Fibroblast of skin of left biceps (primary cell): Measurements from ENCODE around the gene LRRN3.

ENCODE experiments used
- DNase-seq, 2 experiments: peaks; one replicate each; pipeline ENCODE4 v3.0.0-alpha.2; 2013; ENCODE audit warnings: low read depth in 2 of 2

Gene LRRN3

DNA sequence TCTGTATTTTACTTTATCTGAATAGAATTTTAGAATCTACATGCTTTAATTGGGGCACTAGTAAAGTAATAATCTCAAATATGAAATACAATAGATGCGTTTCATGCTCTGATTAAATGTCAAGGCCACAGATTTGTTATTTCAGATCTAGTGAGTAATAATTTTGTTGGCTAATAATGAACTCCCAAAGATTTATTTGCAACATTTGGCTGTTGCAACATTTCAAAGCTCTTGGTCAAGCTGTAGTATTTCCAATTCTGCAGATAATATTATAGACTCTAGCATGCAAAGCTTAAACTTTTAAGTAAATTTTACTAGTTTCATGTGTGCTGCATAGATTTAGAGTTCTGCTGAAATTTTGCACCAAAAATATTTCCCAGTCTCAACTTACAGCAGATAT lies 16.7 kb downstream of the LRRN3 start:
- no peak for DNase-seq

GRCh38 chr7:111108000-111108399 lies 17.1 kb downstream of the LRRN3 start:
- DNase-seq: no peak

GRCh38 chr7:111108496-111108895 lies 17.6 kb downstream of the LRRN3 start:
- DNase-seq: no peak

DNA sequence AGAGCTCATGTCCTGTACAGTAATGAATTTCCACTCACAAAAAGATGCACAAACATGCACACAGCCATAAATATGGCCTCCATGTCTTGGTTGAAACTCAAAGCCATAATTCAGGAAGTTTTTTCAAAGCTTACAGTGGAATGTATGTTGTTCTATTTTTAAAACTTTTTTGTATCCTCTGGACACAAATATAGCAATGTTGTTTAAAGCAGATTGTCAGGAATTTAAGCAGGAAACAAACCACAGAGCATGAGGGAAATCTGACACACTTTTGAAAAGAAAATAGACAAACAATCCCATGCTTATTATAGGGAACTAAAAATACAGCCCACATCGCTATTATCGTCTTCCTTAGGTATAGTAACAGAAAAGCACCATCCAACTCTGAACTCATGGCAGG lies 21.5 kb downstream of the LRRN3 start:
- DNase-seq: no peak

DNA sequence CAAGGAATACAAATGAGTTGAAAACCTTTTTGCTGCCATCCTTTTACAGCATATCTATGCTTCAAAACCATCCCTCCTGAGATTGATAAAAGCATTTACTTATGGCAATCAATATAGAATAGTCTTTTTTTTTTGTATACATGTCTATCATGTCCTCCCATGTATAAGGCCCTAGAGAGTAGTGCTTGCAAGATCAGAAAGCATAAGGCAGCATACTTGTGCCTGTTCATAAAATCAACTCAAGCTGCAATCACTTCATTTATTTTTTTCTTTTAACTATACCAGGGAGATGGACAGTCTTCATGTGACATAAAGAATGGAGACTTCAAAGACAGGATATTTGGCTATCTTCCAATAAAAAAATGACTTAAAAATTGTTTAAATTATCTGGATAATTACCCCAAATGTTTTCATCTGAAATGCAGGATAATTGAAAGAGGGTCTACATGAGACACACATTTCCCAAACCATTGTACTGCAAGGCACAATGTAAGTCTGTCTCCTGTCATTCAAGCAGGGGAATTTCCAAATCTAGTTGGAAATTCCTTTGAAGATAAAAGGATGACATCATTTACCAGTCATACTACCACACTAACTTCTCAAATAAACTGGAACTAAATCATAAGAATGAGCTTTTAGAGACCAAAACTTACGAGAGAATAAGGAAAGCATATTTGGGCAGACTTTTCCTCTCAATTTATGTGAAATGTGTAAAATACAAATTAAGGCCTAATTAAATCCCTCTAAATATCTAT lies 22.5 kb downstream of the LRRN3 start:
- no peak for DNase-seq

- no peak for DNase-seq
These were observed 25.0 kb downstream of the LRRN3 start for GRCh38 chr7:111115966-111116365.

GRCh38 chr7:111126987-111127386 lies 36.1 kb downstream of the LRRN3 start:
- DNase-seq: no peak

DNA sequence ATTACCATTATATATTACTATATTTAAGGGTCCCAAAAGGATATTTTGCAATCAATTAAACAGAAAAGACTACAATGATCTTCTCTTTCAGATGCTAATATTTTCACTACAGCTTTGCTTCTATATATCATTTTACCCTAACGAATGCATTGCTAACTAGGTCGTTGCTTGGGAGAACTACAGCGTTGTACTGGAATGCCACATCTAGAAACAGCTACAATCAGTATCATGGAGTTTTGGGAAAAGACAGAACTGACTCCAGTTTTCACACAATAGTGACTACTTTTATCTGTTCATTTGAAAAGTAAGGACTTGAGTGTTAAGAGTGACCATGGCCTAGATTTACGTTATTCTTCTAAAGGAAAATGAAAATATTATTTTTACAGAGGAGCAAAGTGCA lies 38.5 kb downstream of the LRRN3 start:
- no peak for DNase-seq

DNA sequence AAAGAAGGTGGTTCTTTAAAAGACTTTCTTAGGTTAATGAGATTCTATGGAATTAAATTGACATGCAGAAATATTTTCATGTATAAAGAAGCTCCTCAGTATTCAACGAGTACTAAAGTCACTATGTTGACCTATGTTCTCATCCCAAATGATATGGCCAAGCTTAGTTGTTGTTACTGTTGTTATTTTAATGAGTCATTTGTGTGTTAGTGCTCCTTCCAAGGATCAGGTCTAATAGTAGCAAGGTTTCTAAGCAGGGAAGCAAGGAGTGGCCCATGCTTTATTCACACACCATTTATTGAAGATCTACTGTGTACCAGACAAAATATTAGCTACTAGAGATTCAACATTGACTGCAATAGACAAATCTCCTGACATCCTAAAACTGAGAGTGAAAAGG lies 41.9 kb downstream of the LRRN3 start:
- DNase-seq: no peak

DNA sequence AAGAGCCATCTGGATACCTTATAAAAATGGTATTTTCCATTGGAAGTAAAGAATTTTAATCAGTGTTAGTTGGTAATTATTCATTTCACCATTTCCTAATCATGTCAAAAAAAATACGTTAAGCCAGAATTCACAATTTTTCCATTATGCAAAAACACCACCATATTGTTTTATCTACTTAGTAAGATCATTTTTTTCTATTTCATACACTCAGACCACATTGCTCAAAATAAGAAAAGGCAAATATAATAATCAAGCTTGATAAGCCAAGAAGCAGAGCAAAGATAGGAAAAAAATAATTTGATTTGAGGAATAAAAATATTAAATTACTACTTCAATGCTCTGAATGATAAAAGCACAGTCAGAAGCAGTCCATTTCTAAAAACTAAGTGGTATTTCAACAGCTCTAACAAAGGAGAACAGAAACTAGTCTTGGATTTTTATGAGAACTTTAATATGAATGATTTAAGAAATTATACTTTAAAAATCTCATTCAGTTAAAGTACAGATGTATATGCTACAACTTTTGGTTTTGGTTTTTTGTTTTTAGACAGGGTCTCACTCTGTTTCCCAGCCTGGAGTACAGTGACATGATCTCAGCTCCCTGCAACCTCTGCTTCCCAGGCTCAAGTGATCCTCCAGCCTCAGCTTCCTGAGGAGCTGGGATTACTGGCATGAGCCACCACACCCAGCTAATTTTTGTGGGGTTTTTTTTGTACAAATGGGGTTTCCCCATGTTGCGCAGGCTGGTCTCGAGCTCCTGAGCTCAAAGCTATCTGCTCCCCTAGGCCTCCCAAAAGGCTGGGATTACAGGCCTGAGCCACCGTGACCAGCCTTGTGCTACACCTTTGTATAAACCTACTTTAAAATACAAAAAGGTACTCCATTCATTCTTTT lies 46.6 kb downstream of the LRRN3 start:
- DNase-seq: no peak

DNA sequence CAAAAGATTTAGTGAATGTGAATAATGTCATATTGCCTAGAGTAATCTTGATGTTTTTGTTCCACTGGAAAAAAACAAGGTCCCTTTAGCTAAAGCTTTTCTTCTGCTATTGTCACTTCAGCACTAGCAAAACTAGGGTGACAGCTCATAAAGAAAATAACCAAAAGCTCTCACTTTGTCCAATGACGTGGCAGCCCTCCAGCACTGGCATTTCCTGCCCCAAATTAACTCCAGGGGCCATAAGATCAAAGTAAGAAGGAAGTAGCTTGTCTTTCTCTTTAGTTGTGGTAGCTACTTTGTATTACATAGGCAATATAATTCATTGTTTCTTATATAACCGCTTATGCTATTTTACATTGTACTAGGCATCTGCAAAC lies 47.3 kb downstream of the LRRN3 start:
- DNase-seq: no peak

GRCh38 chr7:111138586-111138985 lies 47.7 kb downstream of the LRRN3 start:
- no peak for DNase-seq

DNA sequence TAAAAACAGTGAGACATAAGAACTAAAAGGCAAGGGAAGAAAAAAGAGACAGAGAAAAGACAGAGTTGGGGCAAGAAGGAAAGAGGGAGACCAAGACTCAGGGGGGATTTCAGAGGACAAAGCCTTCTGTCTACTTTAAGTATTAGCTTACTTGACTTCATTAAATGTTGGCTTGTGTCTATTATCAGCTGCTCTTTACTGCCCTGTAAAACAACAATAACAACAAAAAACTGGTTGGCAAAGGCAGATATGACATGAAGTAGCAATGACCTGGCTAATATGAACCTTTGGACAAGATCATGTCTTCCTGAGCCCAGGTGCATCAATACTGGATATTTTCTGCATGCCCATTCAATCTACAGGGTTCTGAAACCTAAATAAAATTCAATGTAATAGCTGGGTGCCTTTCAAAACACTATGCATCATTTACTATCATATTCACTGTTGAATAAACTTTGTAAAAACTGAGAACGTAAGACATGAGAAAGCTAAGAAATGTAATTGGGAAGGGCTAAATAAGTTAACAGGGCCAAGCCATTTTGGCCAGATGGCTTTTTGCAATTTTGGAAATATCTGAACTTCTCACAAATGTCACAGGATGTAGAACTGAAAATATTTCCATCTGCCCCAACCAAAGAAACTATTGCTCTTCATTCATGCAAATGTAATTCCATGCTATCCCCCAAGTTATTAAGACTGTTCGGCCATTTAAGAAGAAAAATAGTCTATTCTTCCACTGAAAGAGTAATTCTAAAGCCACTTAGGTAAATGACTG lies 49.4 kb downstream of the LRRN3 start:
- DNase-seq: no peak

GRCh38 chr7:111145472-111145871 lies 54.5 kb downstream of the LRRN3 start:
- DNase-seq: no peak

DNA sequence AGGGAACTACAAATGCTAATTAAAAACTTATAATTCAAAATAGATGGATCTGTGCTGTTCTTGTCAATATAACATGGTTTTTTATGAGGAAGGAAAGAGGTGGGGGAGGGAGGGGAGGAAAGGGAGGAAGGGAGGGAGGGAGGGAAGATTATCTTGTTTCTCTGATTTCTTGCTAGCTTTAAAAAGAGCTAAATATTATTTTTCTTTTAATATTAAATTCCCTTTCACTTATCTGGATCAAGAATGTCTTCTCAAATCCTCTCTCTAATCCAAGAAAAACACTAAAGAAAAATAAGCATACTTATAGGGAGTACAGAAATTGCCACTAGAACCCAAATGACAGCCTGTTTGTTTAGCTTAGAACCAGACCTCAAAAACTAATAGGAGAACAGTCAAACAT lies 55.2 kb downstream of the LRRN3 start:
- DNase-seq: no peak

- no peak for DNase-seq
These were observed 57.0 kb downstream of the LRRN3 start for GRCh38 chr7:111147708-111148533.

DNA sequence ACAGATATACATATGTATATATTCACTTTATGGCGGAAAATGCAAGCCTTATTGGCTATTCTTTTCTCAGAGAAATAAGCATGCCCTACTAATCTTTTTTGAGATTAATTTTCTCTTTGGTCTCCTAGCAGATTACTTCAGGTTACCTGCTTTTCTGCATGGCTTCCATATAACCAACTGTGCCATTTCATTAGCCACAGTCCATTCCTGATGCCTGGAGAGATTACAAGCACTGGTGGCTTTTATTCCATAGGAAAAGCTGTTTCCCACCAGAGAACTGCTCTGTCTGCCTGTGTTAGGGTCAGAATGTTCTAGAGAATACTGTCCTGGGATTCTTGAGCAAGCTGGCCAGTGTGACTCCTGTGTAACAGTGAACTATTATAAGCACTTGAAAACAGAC lies 59.8 kb downstream of the LRRN3 start:
- no peak for DNase-seq

DNA sequence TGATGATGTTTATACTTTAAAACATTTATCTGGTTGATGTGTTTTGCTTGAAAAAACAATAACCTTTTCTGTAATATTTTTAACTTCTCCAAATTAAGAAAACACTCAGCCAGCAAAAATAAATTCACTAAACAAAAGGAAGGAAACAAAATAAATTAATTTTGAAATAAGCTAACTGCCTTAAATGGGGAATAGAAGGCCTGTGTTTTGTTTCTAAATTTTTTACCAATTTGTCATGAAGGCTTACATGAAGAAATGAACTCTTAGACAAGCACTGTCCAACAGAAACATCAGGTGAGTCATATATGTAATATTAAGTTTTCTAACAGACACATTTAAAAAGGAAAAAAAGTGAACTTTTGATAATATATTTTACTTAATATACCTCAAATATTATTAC lies 68.5 kb downstream of the LRRN3 start:
- no peak for DNase-seq

DNA sequence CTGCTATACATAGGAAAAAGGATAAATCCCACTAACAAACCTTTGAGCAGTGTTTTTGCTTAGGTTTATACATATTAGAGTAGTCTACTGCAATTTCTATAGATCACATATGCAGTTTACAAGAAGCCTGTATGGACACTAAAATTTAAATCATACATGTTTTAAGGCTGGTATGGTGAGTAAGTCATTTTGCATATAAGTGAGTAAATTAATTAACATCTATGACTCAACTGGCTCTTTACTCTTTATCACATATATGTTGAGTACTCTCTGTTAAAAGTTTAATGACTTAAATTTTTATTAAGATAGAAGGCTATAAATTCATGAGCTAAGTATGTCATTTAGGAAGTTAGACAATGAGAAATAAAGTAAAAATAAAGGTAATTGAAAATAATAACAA lies 69.4 kb downstream of the LRRN3 start:
- DNase-seq: no peak

GRCh38 chr7:111162692-111163091 lies 71.8 kb downstream of the LRRN3 start:
- no peak for DNase-seq

GRCh38 chr7:111164442-111164841 lies 73.5 kb downstream of the LRRN3 start:
- DNase-seq: no peak

DNA sequence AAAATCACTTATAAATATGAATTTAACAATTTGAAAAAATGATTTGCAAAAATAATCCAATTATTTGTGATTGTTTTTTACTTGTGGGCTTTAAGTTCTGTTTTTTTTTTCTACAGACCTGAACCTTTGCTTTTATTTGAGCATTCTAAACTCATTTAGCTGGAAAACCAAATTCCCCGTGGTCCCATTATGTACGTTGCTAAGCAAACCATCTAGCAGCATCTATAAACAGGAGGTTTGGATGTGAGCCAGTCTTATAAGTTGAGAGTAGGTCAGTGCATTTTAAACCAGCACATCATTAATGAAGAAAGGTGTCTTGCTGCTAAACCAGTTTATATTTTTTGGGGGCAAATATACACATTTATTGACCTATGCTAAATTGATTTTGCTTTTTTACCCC lies 77.3 kb downstream of the LRRN3 start:
- peak; percentile 47 to 52 for DNase-seq
